Measurements from ENCODE around the gene NPM1.
"Not testable (repeated sequence)": the region's sequence is repeated elsewhere in the genome, so short reads cannot be mapped to it uniquely, and the experiment has no call there.

The NPM1 gene, protein sequence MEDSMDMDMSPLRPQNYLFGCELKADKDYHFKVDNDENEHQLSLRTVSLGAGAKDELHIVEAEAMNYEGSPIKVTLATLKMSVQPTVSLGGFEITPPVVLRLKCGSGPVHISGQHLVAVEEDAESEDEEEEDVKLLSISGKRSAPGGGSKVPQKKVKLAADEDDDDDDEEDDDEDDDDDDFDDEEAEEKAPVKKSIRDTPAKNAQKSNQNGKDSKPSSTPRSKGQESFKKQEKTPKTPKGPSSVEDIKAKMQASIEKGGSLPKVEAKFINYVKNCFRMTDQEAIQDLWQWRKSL

DNA sequence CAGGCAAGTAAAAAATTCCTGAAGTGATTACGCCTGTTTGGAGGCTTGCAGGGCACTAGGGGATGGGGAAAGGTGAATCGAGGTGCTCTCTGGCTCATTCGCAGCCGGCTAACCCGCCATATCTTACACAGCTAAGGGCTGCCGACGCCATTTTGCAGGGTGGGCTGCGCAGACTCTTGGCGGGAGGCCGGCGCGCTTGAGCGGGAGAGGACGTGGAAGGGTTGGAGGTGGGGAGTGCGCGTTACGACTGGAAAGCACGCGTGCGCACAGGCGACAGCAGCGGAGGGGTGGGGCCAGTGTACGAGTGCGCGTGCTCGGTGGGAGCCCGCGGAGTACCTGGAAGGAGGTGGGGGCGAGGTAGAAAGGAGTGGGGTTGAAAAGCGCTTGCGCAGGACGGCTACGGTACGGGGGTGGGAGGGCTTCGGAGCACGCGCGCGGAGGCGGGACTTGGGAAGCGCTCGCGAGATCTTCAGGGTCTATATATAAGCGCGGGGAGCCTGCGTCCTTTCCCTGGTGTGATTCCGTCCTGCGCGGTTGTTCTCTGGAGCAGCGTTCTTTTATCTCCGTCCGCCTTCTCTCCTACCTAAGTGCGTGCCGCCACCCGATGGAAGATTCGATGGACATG, at the start of gene NPM1:
NPM1 (plus strand) TSS at position 505 of the 625 bp plus-strand sequence; CDS start at position 605, 100 bp downstream.
- DNase-seq (ENCODE audit: low read depth in 2 of 2) = peak; percentile 95 to 98

DNA sequence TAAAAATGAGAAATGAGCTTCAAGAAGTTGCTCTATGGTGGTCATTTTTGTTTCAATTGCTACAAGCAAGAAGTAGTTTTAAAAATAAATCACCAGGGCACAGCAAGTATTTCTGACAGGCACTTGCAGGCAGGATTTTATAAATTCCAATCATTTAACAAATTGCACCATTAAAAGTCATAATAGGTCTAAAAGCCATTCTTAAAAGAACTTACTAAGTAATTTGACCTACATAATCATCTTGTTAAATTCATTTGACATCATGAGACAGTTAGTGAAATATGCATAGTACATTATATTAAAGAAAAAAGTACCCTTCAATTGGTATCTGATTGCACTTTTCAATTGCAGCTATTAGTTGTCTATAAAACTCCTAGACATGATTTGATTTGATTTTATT, 47.6 kb upstream of the NPM1 start:
- no peak for DNase-seq (ENCODE audit: low read depth in 2 of 2)

DNA sequence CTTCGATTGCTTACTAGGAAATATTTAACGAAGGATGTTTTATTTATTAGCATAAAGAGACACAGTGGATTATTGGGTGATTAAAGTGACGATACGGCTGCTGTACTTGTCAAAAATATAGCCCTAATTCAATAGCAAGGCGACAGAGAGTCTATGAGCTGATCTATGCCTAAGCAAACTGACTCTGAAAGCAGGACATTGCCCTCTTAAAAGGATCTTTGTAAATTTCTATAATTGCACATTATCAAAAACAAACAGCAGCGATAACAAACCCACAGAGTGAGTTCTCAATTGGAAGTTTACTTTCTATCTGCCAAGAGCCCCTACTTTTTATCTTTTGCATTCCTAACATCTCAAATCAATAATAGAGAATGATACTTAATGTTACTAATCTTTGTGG, 47.2 kb upstream of the NPM1 start:
- no peak for DNase-seq (ENCODE audit: low read depth in 2 of 2)

DNA sequence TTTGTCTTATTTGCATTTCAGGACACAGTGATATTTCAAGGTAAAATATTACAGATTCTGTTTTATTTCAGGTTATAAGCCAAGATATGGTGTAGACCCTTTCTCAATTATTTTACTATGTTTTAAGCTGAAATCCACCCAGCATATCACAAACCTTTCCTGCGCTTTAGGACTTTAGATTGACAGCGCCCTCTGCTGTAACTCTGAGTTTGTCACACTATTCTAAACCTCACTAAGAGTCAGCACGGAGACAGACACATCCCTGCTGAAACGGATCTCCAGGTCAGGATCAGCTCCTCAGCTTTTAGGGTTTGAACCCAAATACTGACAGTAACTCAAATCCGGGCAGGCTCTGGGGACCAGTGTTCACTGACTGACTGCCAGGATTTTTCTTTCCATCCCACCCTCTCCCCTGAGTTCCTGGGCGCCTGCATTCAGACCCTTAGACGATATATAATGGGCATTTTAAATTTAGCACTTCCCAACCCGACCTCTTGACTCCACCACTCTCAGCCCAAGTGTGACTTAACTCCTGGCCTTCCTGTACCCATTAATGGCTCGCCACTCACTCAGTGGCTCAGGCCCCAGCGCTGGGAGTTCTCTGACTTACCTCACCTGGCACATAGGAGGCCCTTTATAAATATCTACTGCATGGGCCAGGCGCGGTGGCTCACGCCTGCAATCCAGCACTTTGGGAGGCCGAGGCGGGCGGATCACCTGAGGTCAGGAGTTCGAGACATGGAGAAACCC, 45.1 kb upstream of the NPM1 start:
- no peak for DNase-seq (ENCODE audit: low read depth in 2 of 2)

DNA sequence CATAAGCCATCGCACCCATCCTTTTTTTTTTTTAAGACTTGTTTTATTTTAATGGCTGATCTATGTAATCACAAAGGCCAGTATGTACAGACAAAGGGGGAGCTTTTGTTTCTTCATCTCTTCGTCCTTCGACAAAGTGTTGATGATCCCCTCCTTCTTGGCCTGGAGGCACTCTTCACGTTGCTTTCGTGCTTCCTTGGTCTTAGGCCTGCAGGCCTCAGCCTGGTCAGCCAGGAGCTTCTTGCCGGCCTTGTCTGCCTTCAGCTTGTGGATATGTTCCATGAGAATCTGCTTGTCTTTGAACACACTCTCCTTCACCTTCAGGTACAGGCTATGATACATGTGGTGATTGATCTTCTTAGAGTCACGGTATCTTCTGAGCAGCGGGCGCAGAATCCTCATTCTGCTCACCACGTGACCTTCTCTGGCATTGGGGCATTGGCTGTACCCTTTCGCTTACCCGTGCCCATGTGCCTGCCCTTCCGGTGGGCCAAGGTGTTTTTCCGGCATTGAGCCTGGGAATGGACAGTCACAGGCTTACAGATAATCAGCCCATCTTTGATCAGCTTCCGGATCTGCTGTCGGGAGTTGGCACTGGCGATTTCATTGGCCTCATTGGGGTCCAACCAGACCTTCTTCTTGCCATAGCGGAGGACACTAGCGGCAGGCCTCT, 42.6 kb upstream of the NPM1 start:
- no peak for DNase-seq (ENCODE audit: low read depth in 2 of 2)

DNA sequence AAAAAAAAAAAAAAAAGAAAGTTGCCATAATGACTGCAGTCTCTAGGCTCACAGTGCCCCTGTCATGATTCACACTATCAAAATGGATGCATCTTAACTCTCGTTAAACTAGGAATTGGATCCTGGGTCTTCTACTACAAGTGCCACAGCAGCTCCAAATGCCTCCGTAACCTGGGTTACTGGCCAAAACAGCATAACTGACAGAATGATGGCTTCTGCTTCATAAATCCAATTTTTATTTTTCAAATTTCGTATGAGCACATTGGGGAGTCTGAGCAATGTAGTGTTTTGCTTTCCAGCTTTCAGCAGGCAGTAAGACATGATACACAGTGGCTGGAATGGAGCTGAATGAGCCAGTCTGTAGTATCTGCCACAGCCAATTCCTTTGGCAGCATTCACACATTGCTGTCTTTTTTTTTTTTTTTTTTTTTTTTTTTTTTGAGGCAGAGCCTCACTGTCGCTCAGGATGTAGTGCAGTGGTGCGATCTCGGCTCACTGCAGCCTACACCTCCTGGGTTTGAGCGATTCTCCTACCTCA, 36.0 kb upstream of the NPM1 start:
- DNase-seq (ENCODE audit: low read depth in 2 of 2) = no peak

DNA sequence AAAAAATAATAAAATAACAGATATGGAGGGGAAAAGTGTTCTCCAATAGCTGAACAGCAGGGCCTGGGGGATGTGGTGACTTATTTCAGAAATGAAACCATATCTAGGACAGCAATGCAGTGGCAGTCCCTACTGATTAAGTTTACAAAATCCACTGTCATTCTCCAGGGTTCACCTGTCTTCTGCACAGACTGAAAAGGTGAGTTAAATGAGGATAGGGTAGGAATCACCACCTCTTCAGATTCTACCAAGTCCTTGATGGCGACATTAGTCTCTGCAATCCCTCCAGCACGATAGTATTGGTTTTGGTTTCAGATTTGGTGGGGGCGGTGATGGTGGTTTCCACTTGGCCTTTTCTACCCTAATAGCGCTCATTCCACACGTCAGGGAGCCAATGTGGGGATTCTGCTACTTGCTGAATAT, 32.3 kb upstream of the NPM1 start:
- DNase-seq (ENCODE audit: low read depth in 2 of 2) = no peak

DNA sequence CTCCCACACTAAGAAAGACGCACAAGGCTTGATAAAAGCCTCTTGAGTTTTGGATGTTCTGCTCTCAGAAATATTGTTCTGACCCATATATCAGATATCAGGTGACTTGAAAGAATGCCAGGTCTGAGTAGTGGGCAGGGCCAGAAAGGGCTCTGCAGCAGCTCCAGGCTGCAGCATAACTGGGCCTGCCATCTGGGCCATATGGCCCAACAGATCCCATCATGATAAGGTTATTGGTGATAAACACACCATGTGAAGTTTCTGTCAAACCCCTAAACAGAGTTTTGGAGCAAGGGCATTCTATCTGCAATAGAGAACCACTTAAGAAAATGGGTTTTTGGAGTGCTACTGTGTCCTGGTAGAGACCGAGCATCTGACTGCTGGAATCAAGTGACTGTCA, 29.8 kb upstream of the NPM1 start:
- no peak for DNase-seq (ENCODE audit: low read depth in 2 of 2)

DNA sequence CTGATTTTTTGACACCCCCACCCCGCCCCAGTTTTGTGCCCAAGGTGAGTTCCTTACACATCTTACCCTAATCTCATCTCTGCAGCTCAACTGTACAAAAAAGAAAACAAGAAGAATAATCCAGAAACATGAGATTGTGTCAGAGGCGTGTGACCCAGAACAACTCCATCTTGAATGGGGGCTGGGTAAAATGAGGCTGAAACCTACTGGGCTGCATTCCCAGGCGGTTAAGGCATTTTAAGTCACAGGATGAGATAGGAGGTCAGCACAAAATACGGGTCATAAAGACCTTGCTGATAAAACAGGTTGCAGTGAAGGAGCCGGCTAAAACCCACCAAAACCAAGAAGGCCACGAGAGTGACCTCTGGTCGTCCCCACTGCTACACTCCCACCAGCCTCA, 26.5 kb upstream of the NPM1 start:
- DNase-seq (ENCODE audit: low read depth in 2 of 2) = not testable (repeated sequence)

DNA sequence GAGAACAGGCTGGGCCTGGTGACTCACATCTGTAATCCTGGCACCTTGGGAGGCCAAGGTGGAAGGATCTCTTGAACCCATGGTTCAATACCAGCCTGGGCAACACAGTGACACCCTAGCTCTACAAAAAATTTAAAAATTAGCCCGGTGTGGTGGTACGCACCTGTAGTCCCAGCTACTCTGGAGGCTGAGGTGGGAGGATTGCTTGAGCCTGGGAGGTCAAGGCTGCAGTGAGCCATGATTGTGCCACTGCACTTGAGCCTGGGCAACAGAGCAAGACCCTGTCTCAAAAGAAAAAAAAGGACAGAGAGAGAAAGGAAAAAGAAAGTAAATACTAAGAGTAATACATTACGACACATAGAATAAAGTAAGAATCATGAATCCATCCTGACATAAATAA, 24.4 kb upstream of the NPM1 start:
- not testable (repeated sequence) for DNase-seq (ENCODE audit: low read depth in 2 of 2)

DNA sequence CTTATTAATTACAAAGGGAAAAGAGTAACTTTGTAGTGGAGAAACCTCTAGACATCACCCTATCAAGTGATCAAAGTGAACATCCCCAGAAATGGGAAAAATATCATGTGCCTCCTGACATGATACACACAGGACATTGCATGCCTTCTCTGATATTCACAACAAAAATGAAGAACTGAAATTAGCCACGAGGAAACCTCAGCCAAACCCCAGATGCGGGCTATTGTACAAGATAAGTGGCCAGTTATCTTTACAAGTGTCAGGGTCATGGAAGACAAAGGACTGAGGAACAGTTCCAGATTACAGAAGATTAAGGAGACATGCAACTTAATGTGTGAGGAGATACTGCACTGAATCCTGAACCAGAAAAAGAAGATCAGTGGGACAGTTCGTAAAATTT, 23.8 kb upstream of the NPM1 start:
- DNase-seq (ENCODE audit: low read depth in 2 of 2) = no peak

DNA sequence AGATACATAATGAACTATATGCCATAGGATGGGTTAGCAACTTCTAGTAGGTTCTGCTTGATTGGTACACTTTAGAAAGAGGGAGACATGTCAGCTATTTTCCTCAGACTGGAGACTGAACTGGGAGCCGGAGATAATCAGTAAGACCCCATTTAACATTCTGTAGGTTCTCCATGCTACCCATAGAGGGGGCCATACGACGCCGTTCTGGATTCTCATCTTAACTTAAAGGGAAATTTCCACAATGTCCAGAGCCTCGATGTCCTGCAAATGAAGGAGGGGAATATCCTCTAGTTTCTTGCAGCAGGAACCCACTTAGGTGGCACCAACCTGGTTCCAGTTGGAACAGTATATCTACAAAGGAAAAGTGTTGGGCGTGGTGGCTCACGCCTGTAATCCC, 22.3 kb upstream of the NPM1 start:
- DNase-seq (ENCODE audit: low read depth in 2 of 2) = no peak

DNA sequence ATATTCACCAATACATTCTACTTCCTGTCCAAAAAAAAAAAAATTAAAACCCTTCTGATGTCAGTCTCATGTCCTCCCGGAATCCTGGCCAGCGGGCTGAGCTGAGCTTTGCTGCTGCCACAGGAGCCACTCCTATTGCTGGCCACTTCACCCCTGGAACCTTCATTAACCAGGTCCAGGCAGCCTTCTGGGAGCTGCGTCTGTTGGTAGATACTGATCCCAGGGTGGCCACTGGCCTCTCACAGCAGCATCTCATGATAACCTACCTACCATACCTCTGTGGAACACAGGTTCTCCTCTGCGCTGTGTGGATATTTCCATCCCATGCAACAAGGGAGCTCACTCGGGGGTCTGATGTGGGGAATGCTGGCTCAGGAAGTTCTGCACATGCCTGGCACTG, 21.0 kb upstream of the NPM1 start:
- DNase-seq (ENCODE audit: low read depth in 2 of 2) = no peak

DNA sequence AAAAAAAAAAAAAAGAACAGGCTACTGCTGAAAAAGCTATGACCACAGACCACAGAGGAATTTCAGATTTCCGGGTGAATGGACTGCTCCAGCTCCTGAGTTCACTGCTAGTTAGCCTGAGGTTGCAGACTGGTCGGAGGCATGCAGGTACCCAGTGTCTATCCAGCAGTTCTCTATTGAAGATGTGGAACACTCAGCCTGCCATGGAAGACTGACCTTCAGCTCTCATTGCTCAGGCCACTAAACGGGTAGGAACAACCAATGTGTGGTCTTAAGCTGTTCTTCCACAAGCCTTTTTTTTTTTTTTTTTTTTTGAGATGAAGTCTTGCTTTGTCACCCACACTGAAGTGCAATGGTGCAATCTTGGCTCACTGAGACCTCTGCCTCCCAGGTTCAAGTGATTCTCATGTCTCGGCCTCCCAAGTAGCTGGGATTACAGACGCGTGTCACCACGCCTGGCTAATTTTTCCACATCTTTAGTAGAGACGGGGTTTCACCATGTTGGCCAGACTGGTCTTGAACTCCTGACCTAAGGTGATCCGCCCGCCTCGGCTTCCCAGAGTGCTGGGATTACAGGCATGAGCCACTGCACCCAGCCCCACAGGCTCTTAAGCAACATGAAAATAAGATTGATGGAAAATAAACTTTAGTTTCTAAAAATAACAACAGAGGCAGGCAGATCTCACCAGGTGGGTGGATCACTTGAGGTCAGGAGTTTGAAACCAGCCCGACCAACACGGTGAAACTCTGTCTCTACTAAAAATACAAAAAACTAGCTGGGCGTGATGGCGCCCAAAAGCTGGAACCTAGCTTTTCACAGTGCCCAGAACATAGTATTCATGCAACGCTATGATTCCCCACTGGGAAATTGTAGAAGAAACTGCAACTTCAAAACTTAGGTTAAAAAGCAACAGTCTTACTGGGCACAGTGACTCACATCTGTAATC, 20.0 kb upstream of the NPM1 start:
- DNase-seq (ENCODE audit: low read depth in 2 of 2) = no peak

DNA sequence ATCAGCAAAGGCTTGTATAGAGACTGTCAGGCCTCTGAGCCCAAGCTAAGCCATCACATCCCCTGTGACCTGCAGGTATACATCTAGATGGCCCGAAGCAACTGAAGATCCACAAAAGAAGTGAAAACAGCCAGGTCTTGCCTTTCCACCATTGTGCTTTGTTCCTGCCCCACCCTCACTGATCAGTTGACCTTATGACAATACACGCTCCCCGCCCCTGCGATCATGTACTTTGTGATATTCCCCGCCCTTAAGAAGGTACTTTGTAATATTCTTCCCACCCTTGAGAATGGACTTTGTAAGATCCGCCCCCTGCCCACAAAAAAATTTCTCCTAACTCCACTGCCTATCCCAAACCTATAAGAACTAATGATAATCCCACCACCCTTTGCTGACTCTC, 18.6 kb upstream of the NPM1 start:
- no peak for DNase-seq (ENCODE audit: low read depth in 2 of 2)

DNA sequence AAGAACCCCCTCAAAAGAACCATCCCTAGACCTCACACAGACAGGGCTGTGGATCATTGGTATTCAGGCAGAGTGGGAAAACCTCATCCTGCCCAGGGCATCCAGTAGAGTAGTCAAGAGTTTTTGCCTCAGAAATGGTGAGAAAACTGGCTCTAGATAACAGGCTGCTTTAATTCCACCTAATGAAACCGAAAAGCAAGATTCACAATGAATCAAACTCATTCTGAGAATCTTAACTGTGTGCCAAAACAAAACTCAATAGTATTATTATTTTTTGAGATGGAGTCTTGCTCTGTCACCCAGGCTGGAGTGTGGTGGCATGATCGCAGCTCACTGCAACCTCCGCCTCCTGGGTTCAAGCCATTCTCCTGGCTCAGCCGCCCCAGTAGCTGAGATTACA, 17.8 kb upstream of the NPM1 start:
- DNase-seq (ENCODE audit: low read depth in 2 of 2) = no peak

DNA sequence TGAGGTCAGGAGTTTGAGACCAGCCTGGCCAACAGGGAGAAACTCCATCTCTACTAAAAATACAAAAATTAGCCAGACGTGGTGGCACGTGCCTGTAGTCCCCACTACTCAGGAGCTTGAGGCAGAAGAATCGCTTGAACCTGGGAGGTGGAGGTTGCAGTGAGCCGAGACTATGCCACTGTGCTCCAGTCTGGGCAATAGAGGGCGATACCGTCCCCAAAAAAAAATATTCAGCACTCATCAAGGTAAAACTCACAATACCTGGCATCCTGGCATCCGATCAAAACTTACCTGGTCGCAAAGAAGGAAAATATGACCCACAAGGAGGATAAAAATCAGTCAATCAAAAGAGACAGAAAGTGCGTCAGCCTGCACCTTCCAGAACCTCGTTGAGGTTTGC, 16.8 kb upstream of the NPM1 start:
- DNase-seq (ENCODE audit: low read depth in 2 of 2) = not testable (repeated sequence)

DNA sequence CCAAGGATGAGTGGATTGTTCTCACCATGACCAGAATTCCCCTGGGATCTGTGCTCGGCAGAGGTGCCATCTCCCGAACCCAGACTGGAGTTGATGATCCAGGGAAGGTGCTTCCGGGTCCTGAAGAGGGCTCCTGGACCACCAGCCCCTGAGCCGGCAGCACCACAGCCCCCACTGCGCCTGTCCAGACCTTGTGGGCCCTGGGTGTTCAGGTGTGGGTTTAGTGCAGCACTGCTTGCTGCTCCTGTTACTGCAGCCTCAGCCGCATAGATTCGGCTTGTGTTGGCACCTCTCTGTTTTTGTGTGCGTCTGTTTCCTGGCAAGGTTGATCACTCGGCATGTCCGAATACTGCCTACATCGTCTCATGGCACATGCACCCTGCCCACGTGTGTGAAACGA, 16.3 kb upstream of the NPM1 start:
- DNase-seq (ENCODE audit: low read depth in 2 of 2) = no peak

DNA sequence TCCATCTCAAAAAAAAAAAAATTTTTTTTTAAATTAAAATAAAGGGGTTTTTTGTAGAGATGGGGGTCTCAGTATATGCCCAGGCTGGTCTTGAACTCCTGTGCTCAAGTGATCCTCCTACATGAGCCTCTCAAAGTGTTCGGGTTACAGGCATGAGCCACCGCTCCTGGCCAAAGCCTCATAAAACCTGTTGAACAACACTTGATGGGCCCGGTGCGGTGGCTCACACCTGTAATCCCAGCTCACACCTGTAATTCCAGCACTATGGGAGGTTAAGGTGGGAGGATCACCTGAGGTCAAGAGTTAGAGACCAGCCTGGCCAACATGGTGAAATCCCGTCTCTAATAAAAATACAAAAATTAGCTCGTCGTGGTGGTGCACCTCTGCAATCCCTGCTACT, 7.7 kb upstream of the NPM1 start:
- DNase-seq (ENCODE audit: low read depth in 2 of 2) = no peak

DNA sequence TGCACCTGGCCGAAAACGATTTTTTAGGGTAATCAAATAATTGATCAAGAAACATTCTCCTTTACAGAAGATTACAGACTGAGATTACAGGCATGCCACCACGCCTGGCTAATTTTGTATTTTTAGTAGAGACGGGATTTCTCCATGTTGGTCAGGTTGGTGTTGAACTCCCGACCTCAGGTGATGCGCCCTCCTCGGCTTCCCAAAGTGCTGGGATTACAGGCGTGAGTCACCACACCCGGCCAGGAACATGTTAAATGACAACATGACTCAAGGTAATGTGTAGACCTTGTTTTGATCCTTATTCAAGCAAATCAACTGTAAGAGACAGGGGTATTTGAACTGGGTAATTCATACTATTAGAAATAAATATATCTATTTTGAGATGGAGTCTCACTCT, 3.2 kb upstream of the NPM1 start:
- DNase-seq (ENCODE audit: low read depth in 2 of 2) = not testable (repeated sequence)

DNA sequence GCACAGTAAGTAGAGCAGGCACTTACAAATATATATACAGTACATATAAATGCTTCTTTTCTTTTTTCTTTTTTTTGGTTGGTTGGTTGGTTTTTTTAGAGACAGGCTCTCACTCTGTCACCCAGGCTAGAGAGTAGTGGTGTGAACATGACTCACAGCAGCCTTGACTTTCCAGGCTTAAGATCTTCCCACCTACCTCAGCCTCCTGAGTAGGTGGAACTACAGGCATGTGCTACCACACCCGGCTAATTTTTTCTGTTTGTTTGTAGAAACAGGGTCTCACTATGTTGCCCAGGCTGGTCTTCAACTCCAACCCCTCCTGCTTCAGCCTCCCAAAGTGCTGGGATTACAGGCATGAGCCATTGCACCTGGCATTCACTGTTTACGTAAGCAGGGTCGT, 2.6 kb upstream of the NPM1 start:
- DNase-seq (ENCODE audit: low read depth in 2 of 2) = not testable (repeated sequence)

All from stimulated activated CD8-positive, alpha-beta memory T cell treated with anti-CD3 and anti-CD28 coated beads, Interleukin-2, amount 100 ng/mL, for 1 hour (primary cell).